Measurements from ENCODE around the gene FAM227B. TPM values are rescaled to one million over a fixed set of nuclear protein-coding genes. Genes with fewer than 3 reads are reported as not detected.

FAM227B gene
- polyA plus RNA-seq, 1 donor (not counting 4 experiments of a cell fraction or from before 2014, with no cell fraction given): 7.2 TPM

GRCh38 chr15:49462232-49462844 is 158.3 kb downstream of the FAM227B start:
- Histone ChIP-seq H4K20me1 (ENCODE audit: control insufficient read depth, extremely low read depth, insufficient read depth, low read length) (no peaks in the 10 kb centered on the region), H3K79me2 (ENCODE audit: control insufficient read depth, insufficient read depth, low read length) (no peaks in the 10 kb centered on the region)
- dilution Hi-C loops (cut with MboI; ENCODE audit: extremely low pct_ligation_motif_present, low sequenced_read_pairs): no loop called here

GRCh38 chr15:49460411-49460941 is 160.1 kb downstream of the FAM227B start:
- Histone ChIP-seq H3K27ac (ENCODE audit: control insufficient read depth, insufficient read depth, low read length) (no peak overlapping the region), H3K4me3 (ENCODE audit: control insufficient read depth in 2 of 3, extremely low read depth in 1 of 3, insufficient read depth in 2 of 3, low read depth in 1 of 3, low read length in 3 of 3) (no peak overlapping the region), H3K9me3 (ENCODE audit: control insufficient read depth, low read depth, low read length) (no peaks in the 10 kb centered on the region), H3K36me3 (ENCODE audit: control insufficient read depth in 2 of 2, extremely low read depth in 1 of 2, insufficient read depth in 2 of 2, low read length in 2 of 2) (no peaks in the 10 kb centered on the region), H3K4me2 (ENCODE audit: control insufficient read depth, extremely low read depth, insufficient read depth, low read depth, low read length) (no peak overlapping the region), H3K9me1 (ENCODE audit: control insufficient read depth, extremely low read depth, insufficient read depth, low read length) (no peaks in the 10 kb centered on the region), H3K27me3 (ENCODE audit: control insufficient read depth, extremely low read depth, insufficient read depth, low read length) (no peaks in the 10 kb centered on the region), H2AFZ (ENCODE audit: control insufficient read depth, low read length) (no peak overlapping the region), H3K4me1 (ENCODE audit: control insufficient read depth, extremely low read depth, insufficient read depth, low read length) (no peaks in the 10 kb centered on the region), H3K9ac (ENCODE audit: control insufficient read depth, extremely low read depth, insufficient read depth, low read length) (no peak overlapping the region), H4K20me1 (ENCODE audit: control insufficient read depth, extremely low read depth, insufficient read depth, low read length) (no peaks in the 10 kb centered on the region), H3K79me2 (ENCODE audit: control insufficient read depth, insufficient read depth, low read length) (no peaks in the 10 kb centered on the region)
- dilution Hi-C loops (cut with MboI; ENCODE audit: extremely low pct_ligation_motif_present, low sequenced_read_pairs): no loop called here
- DNase-seq (ENCODE audit: low read depth, low spot score) (no peak), FAIRE-seq (no peak)
- TF ChIP-seq CTCF (optimal IDR thresholded peaks at IDR 0.05 in 1 of 3, IDR thresholded peaks at IDR 0.05 in 1 of 3, conservative IDR thresholded peaks at IDR 0.05 in 1 of 3; ENCODE audit: extremely low read depth in 1 of 3, insufficient read depth in 2 of 3, low read length in 3 of 3): no peak
- TF ChIP-seq EZH2 (IDR thresholded peaks at IDR 0.05; ENCODE audit: low read length): no peak

More at GRCh38 chr15:49462232-49462844, 158.3 kb downstream of the FAM227B start:
- Histone ChIP-seq H3K4me2 (ENCODE audit: control insufficient read depth, extremely low read depth, insufficient read depth, low read depth, low read length) (no peak overlapping the region), H2AFZ (ENCODE audit: control insufficient read depth, low read length) (no peak overlapping the region), H3K9ac (ENCODE audit: control insufficient read depth, extremely low read depth, insufficient read depth, low read length) (no peak overlapping the region), H3K27ac (ENCODE audit: control insufficient read depth, insufficient read depth, low read length) (no peak overlapping the region), H3K4me3 (ENCODE audit: control insufficient read depth in 2 of 3, extremely low read depth in 1 of 3, insufficient read depth in 2 of 3, low read depth in 1 of 3, low read length in 3 of 3) (no peak overlapping the region), H3K4me1 (ENCODE audit: control insufficient read depth, extremely low read depth, insufficient read depth, low read length) (no peaks in the 10 kb centered on the region), H3K36me3 (ENCODE audit: control insufficient read depth in 2 of 2, extremely low read depth in 1 of 2, insufficient read depth in 2 of 2, low read length in 2 of 2) (no peaks in the 10 kb centered on the region), H3K9me3 (ENCODE audit: control insufficient read depth, low read depth, low read length) (no peaks in the 10 kb centered on the region), H3K27me3 (ENCODE audit: control insufficient read depth, extremely low read depth, insufficient read depth, low read length) (no peaks in the 10 kb centered on the region), H3K9me1 (ENCODE audit: control insufficient read depth, extremely low read depth, insufficient read depth, low read length) (no peaks in the 10 kb centered on the region)
- DNase-seq (ENCODE audit: low read depth, low spot score): no peak
- FAIRE-seq: no peak
- no peak for TF ChIP-seq CTCF (optimal IDR thresholded peaks at IDR 0.05 in 1 of 3, IDR thresholded peaks at IDR 0.05 in 1 of 3, conservative IDR thresholded peaks at IDR 0.05 in 1 of 3; ENCODE audit: extremely low read depth in 1 of 3, insufficient read depth in 2 of 3, low read length in 3 of 3)
- no peak for TF ChIP-seq EZH2 (IDR thresholded peaks at IDR 0.05; ENCODE audit: low read length)
